HG03159 (cell line): ENCODE data around the gene SPOCK3.
A peak's percentile ranks its signal among the peaks of the same experiment; 100 is the strongest.

ENCODE experiments used
- ATAC-seq: cut with Tn5 transposase; IDR thresholded peaks from one replicate; pipeline ENCODE4 v1.9.1; 2021; ENCODE audit warnings: mild to moderate bottlenecking, moderate library complexity; ENCODE audit not compliant: unreplicated experiment

Gene SPOCK3

GRCh38 chr4:167177925-167178324 lies 56.4 kb downstream of the SPOCK3 start:
- ATAC-seq: no peak

GRCh38 chr4:167176723-167177367 lies 57.4 kb downstream of the SPOCK3 start:
- no peak for ATAC-seq

- ATAC-seq: no peak
Measured at GRCh38 chr4:167171928-167172327, 62.4 kb downstream of the SPOCK3 start.

- ATAC-seq: no peak
Measured at GRCh38 chr4:167168611-167169010, 65.7 kb downstream of the SPOCK3 start.

GRCh38 chr4:167150587-167150986 lies 83.7 kb downstream of the SPOCK3 start:
- no peak for ATAC-seq

- no peak for ATAC-seq
Measured at GRCh38 chr4:167144605-167145004, 89.7 kb downstream of the SPOCK3 start.

GRCh38 chr4:167143018-167143417 lies 91.3 kb downstream of the SPOCK3 start:
- ATAC-seq: no peak

GRCh38 chr4:167136270-167136669 lies 98.0 kb downstream of the SPOCK3 start:
- no peak for ATAC-seq

- no peak for ATAC-seq
Measured at GRCh38 chr4:167129146-167129545, 105.1 kb downstream of the SPOCK3 start.

- no peak for ATAC-seq
Measured at GRCh38 chr4:167119392-167119791, 114.9 kb downstream of the SPOCK3 start.

GRCh38 chr4:167117273-167117672 lies 117.0 kb downstream of the SPOCK3 start:
- ATAC-seq: no peak

GRCh38 chr4:167114416-167114971 lies 119.8 kb downstream of the SPOCK3 start:
- no peak for ATAC-seq

GRCh38 chr4:167111622-167112021 lies 122.7 kb downstream of the SPOCK3 start:
- no peak for ATAC-seq

- no peak for ATAC-seq
Measured at GRCh38 chr4:167111092-167111491, 123.2 kb downstream of the SPOCK3 start.

GRCh38 chr4:167109859-167110258 lies 124.4 kb downstream of the SPOCK3 start:
- no peak for ATAC-seq

- no peak for ATAC-seq
Measured at GRCh38 chr4:167105857-167106256, 128.4 kb downstream of the SPOCK3 start.

GRCh38 chr4:167102475-167102874 lies 131.8 kb downstream of the SPOCK3 start:
- ATAC-seq: no peak

GRCh38 chr4:167101035-167101434 lies 133.3 kb downstream of the SPOCK3 start:
- no peak for ATAC-seq

GRCh38 chr4:167100120-167100519 lies 134.2 kb downstream of the SPOCK3 start:
- ATAC-seq: peak; percentile 56

GRCh38 chr4:167088115-167088514 lies 146.2 kb downstream of the SPOCK3 start:
- ATAC-seq: peak; percentile 71

- no peak for ATAC-seq
Measured at GRCh38 chr4:167084321-167084720, 150.0 kb downstream of the SPOCK3 start.

GRCh38 chr4:167079762-167080161 lies 154.5 kb downstream of the SPOCK3 start:
- ATAC-seq: no peak

GRCh38 chr4:167052631-167053091 lies 181.6 kb downstream of the SPOCK3 start:
- ATAC-seq: no peak
